MM.1S (cell line): Measurements from ENCODE around the gene ENGASE.

Experiments
- CTCF ChIP-seq: fragments of 300-600 bp; sonication (generic); IDR thresholded peaks from 2 replicates; pipeline ENCODE4 v1.5.1; 2016; ENCODE audit warnings: antibody characterized with exemption, low read length, mixed read lengths
- EZH2 ChIP-seq: fragments of 300-600 bp; sonication (generic); optimal IDR thresholded peaks from 2 replicates; pipeline ENCODE3; 2017; ENCODE audit warnings: low read depth, mild to moderate bottlenecking, antibody characterized with exemption, low read length, mixed read lengths
- EZH2phosphoT487 ChIP-seq: fragments of 300-600 bp; sonication (generic); IDR thresholded peaks from 2 replicates; pipeline ENCODE4 v1.6.1; 2018; ENCODE audit warnings: antibody characterized with exemption, low read length

- no peak for TF ChIP-seq CTCF
- TF ChIP-seq EZH2 = no peak
- no peak for TF ChIP-seq EZH2phosphoT487
Observed at GRCh38 chr17:79070266-79070880, 4.3 kb upstream of the ENGASE start.
